ENCODE results near the gene CHD6.
A peak's percentile ranks its signal among the peaks of the same experiment; 100 is the strongest.

The CHD6 gene

DNA sequence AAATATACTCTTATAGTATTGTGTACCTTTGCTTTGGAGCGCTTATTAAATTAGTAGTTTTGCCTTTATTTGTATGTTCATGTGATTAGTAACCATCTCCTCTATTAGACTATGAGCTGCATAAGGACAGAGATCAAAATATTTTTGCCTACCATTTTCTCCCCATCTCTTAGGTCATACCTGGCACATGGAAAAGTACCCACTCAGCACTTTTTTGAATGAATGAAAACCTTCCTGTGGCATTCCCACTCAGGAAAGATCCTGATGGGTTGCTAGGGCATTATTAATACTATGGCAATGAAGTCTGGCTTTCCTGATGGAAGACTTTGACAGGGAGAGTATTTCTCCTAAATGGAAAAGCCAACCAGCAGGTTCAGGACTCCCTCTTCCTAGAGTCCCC is 20.3 kb upstream of the CHD6 start:
- peaks cover 13 to 35% of the 10 kb centered on the region in 2 experiments for H3K27me3 ChIP-seq (ENCODE audit: control insufficient read depth in 1 of 2, insufficient read depth in 1 of 2, low read length in 2 of 2)
- H2BK120ac ChIP-seq (ENCODE audit: low read depth, low read length) = no peak overlapping the region
- no peak for DNase-seq
- no peak overlapping the region for H3K4me2 ChIP-seq (ENCODE audit: low read length, poor library complexity, severe bottlenecking)
- no peak overlapping the region for H2BK15ac ChIP-seq (ENCODE audit: low read depth, poor library complexity, severe bottlenecking)
- no peaks in the 10 kb centered on the region for H3K36me3 ChIP-seq (ENCODE audit: control insufficient read depth in 1 of 2, insufficient read depth in 2 of 2, low read depth in 1 of 2, low read length in 2 of 2)
- no peak overlapping the region for H3K4me3 ChIP-seq (ENCODE audit: insufficient read depth in 1 of 2, low read depth in 1 of 2, low read length in 2 of 2)
- H3K9me3 ChIP-seq (ENCODE audit: control insufficient read depth, low read length) = no peaks in the 10 kb centered on the region
- no peak overlapping the region for H3K9ac ChIP-seq (ENCODE audit: low read length)
- no peak overlapping the region for H2BK5ac ChIP-seq (ENCODE audit: low read depth, low read length, poor library complexity, severe bottlenecking)
- no peak overlapping the region for H3K4ac ChIP-seq (ENCODE audit: low read depth in 1 of 2, low read length in 2 of 2)
- no peak overlapping the region for H3K27ac ChIP-seq (ENCODE audit: low read length, poor library complexity, severe bottlenecking)
- WGBS = no CpG with 5 or more reads among the region's 1 CpG
- no peak overlapping the region for H2BK12ac ChIP-seq (ENCODE audit: low read length in 2 of 2)
- H2AK5ac ChIP-seq (ENCODE audit: low read length, severe bottlenecking) = no peak overlapping the region
- no peak overlapping the region for H3K18ac ChIP-seq (ENCODE audit: low read depth in 1 of 2, low read length in 2 of 2)
- H4K91ac ChIP-seq (ENCODE audit: low read length) = no peak overlapping the region
- H3K79me1 ChIP-seq (replicated peaks; ENCODE audit: low read length, poor library complexity, severe bottlenecking) = no peaks in the 10 kb centered on the region
- H2AFZ ChIP-seq (ENCODE audit: low read depth, low read length) = no peak overlapping the region
- no peak overlapping the region for H3K23ac ChIP-seq (ENCODE audit: low read length in 2 of 2)
- H3K4me1 ChIP-seq (ENCODE audit: control insufficient read depth, insufficient read depth, low read depth, low read length) = no peaks in the 10 kb centered on the region
- no peak overlapping the region for H4K8ac ChIP-seq (ENCODE audit: low read length)
- no peak overlapping the region for H3K14ac ChIP-seq (ENCODE audit: low read length in 2 of 2)

DNA sequence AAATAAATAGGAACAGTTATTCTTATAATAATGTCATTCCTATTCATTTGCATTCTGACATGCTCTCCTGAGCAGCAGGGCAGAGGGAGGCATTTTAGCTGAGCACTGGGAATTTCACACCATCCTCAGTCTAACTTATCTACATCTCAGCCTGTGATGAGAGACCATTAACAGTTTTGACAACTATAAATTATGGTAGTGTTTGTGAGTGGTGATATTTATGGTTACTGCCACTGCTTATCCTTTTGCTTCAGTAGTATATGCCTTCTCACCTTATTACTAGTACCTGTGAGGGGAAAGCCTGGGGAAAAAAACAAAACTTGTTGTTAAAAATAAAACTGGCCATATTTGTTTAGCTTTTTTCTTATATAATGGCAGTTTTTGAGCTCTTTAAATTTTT is 17.0 kb upstream of the CHD6 start:
- no peak overlapping the region for H3K9ac ChIP-seq (ENCODE audit: low read length)
- H2BK120ac ChIP-seq (ENCODE audit: low read depth, low read length) = no peak overlapping the region
- no peak overlapping the region for H2BK15ac ChIP-seq (ENCODE audit: low read depth, poor library complexity, severe bottlenecking)
- no peak overlapping the region for H3K4me3 ChIP-seq (ENCODE audit: insufficient read depth in 1 of 2, low read depth in 1 of 2, low read length in 2 of 2)
- H3K27me3 ChIP-seq (ENCODE audit: control insufficient read depth in 1 of 2, insufficient read depth in 1 of 2, low read length in 2 of 2) = peaks cover 9 to 28% of the 10 kb centered on the region in 2 experiments
- no peak overlapping the region for H2AFZ ChIP-seq (ENCODE audit: low read depth, low read length)
- H3K14ac ChIP-seq (ENCODE audit: low read length in 2 of 2) = no peak overlapping the region
- H3K4me2 ChIP-seq (ENCODE audit: low read length, poor library complexity, severe bottlenecking) = no peak overlapping the region
- no peak overlapping the region for H3K27ac ChIP-seq (ENCODE audit: low read length, poor library complexity, severe bottlenecking)
- H3K9me3 ChIP-seq (ENCODE audit: control insufficient read depth, low read length) = no peaks in the 10 kb centered on the region
- no peak overlapping the region for H3K18ac ChIP-seq (ENCODE audit: low read depth in 1 of 2, low read length in 2 of 2)
- H3K23ac ChIP-seq (ENCODE audit: low read length in 2 of 2) = no peak overlapping the region
- no peak overlapping the region for H2BK5ac ChIP-seq (ENCODE audit: low read depth, low read length, poor library complexity, severe bottlenecking)
- H2AK5ac ChIP-seq (ENCODE audit: low read length, severe bottlenecking) = no peak overlapping the region
- H3K36me3 ChIP-seq (ENCODE audit: control insufficient read depth in 1 of 2, insufficient read depth in 2 of 2, low read depth in 1 of 2, low read length in 2 of 2) = no peaks in the 10 kb centered on the region
- no peak overlapping the region for H4K8ac ChIP-seq (ENCODE audit: low read length)
- H3K4ac ChIP-seq (ENCODE audit: low read depth in 1 of 2, low read length in 2 of 2) = no peak overlapping the region
- no peaks in the 10 kb centered on the region for H3K79me1 ChIP-seq (replicated peaks; ENCODE audit: low read length, poor library complexity, severe bottlenecking)
- no peak overlapping the region for H2BK12ac ChIP-seq (ENCODE audit: low read length in 2 of 2)
- no peak overlapping the region for H4K91ac ChIP-seq (ENCODE audit: low read length)
- H3K4me1 ChIP-seq (ENCODE audit: control insufficient read depth, insufficient read depth, low read depth, low read length) = no peaks in the 10 kb centered on the region
- DNase-seq = no peak

DNA sequence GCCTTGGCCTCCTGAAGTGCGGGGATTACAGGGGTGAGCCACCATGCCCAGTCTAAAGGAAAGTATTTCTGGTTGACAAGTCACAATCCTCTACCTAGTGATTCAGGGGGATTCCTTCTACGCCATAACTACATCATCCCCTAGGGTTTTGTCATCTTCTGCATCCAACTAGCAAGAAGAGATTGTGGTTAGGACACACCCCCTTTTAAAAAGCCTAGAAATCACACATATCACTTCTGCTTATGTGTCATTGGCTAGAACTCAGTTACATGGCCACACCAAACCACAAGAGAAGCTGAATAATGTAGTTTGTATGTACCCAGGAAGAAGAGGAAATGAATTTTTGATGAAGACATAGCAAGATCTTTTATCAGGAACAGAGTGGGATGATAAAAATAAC is 14.7 kb upstream of the CHD6 start:
- H3K9ac ChIP-seq (ENCODE audit: low read length) = no peak overlapping the region
- H2BK12ac ChIP-seq (ENCODE audit: low read length in 2 of 2) = no peak overlapping the region
- no peak overlapping the region for H4K91ac ChIP-seq (ENCODE audit: low read length)
- H3K27ac ChIP-seq (ENCODE audit: low read length, poor library complexity, severe bottlenecking) = no peak overlapping the region
- WGBS = 88% methylated on average over 2 of the region's 2 CpGs
- no peaks in the 10 kb centered on the region for H3K79me1 ChIP-seq (replicated peaks; ENCODE audit: low read length, poor library complexity, severe bottlenecking)
- H3K18ac ChIP-seq (ENCODE audit: low read depth in 1 of 2, low read length in 2 of 2) = no peak overlapping the region
- no peak overlapping the region for H2BK120ac ChIP-seq (ENCODE audit: low read depth, low read length)
- H3K4ac ChIP-seq (ENCODE audit: low read depth in 1 of 2, low read length in 2 of 2) = no peak overlapping the region
- no peak overlapping the region for H2AFZ ChIP-seq (ENCODE audit: low read depth, low read length)
- no peaks in the 10 kb centered on the region for H3K36me3 ChIP-seq (ENCODE audit: control insufficient read depth in 1 of 2, insufficient read depth in 2 of 2, low read depth in 1 of 2, low read length in 2 of 2)
- no peak overlapping the region for H3K23ac ChIP-seq (ENCODE audit: low read length in 2 of 2)
- no peaks in the 10 kb centered on the region for H3K9me3 ChIP-seq (ENCODE audit: control insufficient read depth, low read length)
- H3K27me3 ChIP-seq (ENCODE audit: control insufficient read depth in 1 of 2, insufficient read depth in 1 of 2, low read length in 2 of 2) = peaks cover 0 to 11% of the 10 kb centered on the region in 2 experiments
- H2BK5ac ChIP-seq (ENCODE audit: low read depth, low read length, poor library complexity, severe bottlenecking) = no peak overlapping the region
- no peak overlapping the region for H2AK5ac ChIP-seq (ENCODE audit: low read length, severe bottlenecking)
- no peak overlapping the region for H2BK15ac ChIP-seq (ENCODE audit: low read depth, poor library complexity, severe bottlenecking)
- DNase-seq = peak; percentile 3
- no peak overlapping the region for H3K4me3 ChIP-seq (ENCODE audit: insufficient read depth in 1 of 2, low read depth in 1 of 2, low read length in 2 of 2)
- H4K8ac ChIP-seq (ENCODE audit: low read length) = no peak overlapping the region
- H3K4me2 ChIP-seq (ENCODE audit: low read length, poor library complexity, severe bottlenecking) = no peak overlapping the region
- H3K14ac ChIP-seq (ENCODE audit: low read length in 2 of 2) = no peak overlapping the region
- no peaks in the 10 kb centered on the region for H3K4me1 ChIP-seq (ENCODE audit: control insufficient read depth, insufficient read depth, low read depth, low read length)

DNA sequence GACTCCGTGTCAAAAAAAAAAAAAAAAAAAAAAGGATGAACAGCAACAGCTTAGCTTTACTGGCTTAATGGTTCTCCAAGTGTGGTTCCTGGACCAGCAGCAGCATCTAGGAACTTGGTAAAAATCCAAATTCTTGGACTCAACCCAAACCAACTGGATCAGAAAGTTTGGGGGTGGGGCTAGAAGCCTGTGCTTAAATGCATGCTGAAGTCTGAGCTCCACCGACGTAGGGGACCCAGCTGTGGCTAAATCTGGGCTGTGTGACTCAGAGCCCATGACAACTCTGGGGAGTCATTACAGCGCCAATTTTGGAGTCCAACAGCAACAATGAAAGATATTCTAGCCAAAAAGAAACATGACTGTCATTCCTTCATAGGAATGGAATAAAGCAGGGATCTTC is 13.6 kb upstream of the CHD6 start:
- no peak overlapping the region for H2AK5ac ChIP-seq (ENCODE audit: low read length, severe bottlenecking)
- no peak overlapping the region for H2BK5ac ChIP-seq (ENCODE audit: low read depth, low read length, poor library complexity, severe bottlenecking)
- H4K8ac ChIP-seq (ENCODE audit: low read length) = no peak overlapping the region
- H3K9ac ChIP-seq (ENCODE audit: low read length) = no peak overlapping the region
- no peak overlapping the region for H3K14ac ChIP-seq (ENCODE audit: low read length in 2 of 2)
- no peak for DNase-seq
- H3K4me1 ChIP-seq (ENCODE audit: control insufficient read depth, insufficient read depth, low read depth, low read length) = no peaks in the 10 kb centered on the region
- peaks cover 0 to 4% of the 10 kb centered on the region in 2 experiments for H3K27me3 ChIP-seq (ENCODE audit: control insufficient read depth in 1 of 2, insufficient read depth in 1 of 2, low read length in 2 of 2)
- H3K4ac ChIP-seq (ENCODE audit: low read depth in 1 of 2, low read length in 2 of 2) = no peak overlapping the region
- no peak overlapping the region for H3K4me2 ChIP-seq (ENCODE audit: low read length, poor library complexity, severe bottlenecking)
- no peak overlapping the region for H2BK15ac ChIP-seq (ENCODE audit: low read depth, poor library complexity, severe bottlenecking)
- H3K79me1 ChIP-seq (replicated peaks; ENCODE audit: low read length, poor library complexity, severe bottlenecking) = no peaks in the 10 kb centered on the region
- H2BK120ac ChIP-seq (ENCODE audit: low read depth, low read length) = no peak overlapping the region
- no peak overlapping the region for H2BK12ac ChIP-seq (ENCODE audit: low read length in 2 of 2)
- peak overlapping the region in 1 of 2 experiments; percentile 27 for H3K4me3 ChIP-seq (ENCODE audit: insufficient read depth in 1 of 2, low read depth in 1 of 2, low read length in 2 of 2)
- H3K9me3 ChIP-seq (ENCODE audit: control insufficient read depth, low read length) = no peaks in the 10 kb centered on the region
- no peak overlapping the region for H3K27ac ChIP-seq (ENCODE audit: low read length, poor library complexity, severe bottlenecking)
- no peak overlapping the region for H4K91ac ChIP-seq (ENCODE audit: low read length)
- H3K36me3 ChIP-seq (ENCODE audit: control insufficient read depth in 1 of 2, insufficient read depth in 2 of 2, low read depth in 1 of 2, low read length in 2 of 2) = no peaks in the 10 kb centered on the region
- WGBS = 72% methylated on average over 4 of the region's 4 CpGs
- no peak overlapping the region for H3K18ac ChIP-seq (ENCODE audit: low read depth in 1 of 2, low read length in 2 of 2)
- H2AFZ ChIP-seq (ENCODE audit: low read depth, low read length) = no peak overlapping the region
- H3K23ac ChIP-seq (ENCODE audit: low read length in 2 of 2) = no peak overlapping the region
